ENCODE results near the gene ARPC1B. TPM values are rescaled to one million over a fixed set of nuclear protein-coding genes. Genes with fewer than 3 reads are reported as not detected.

Gene ARPC1B
- total and polyA plus RNA-seq, 2 of the 8 experiments (the other 6 are each of a cell fraction or from before 2014, with no cell fraction given), result 64.5 to 115 TPM

DNA sequence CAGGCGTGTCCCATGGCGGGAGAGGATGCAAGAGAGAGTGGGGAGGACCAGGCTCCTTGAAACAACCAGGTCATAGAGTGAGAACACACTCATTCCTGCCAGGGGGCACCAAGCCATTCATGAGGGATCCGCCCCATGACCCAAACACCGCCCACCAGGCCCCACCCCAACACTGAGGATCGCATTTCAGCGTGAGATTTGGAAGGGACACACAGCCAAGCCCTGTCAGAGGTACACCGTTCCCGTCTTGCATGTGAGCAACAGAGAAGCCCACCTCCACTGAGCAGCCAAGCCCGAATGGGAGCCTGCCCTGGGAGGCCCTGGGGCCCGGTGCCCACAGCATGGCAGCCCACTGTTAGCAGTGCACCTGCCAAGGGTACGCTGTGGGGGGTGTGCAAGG, 7.9 kb upstream of the ARPC1B start:
- Histone ChIP-seq H3K79me2 (ENCODE audit: control insufficient read depth in 1 of 2, insufficient read depth in 2 of 2, low read length in 2 of 2) (no peaks in the 10 kb centered on the region), H3K56ac (replicated peaks; ENCODE audit: insufficient read length, low read depth, low read length) (no peak overlapping the region), H3K4me3 (ENCODE audit: extremely low read depth in 1 of 4, insufficient read depth in 2 of 4, low read depth in 3 of 4, low read length in 4 of 4) (no peak overlapping the region), H4K20me1 (replicated peaks in 1 of 2; ENCODE audit: control insufficient read depth in 1 of 2, insufficient read depth in 2 of 2, low read length in 2 of 2) (peaks cover 0 to 2% of the 10 kb centered on the region in 2 experiments), H3K23me2 (ENCODE audit: low read depth, low read length) (no peaks in the 10 kb centered on the region), H4K8ac (ENCODE audit: extremely low read depth, insufficient read depth, low read length) (no peak overlapping the region), H2BK12ac (ENCODE audit: low read depth, low read length) (no peak overlapping the region), H3K9me3 (ENCODE audit: insufficient read depth in 2 of 2, low read depth in 1 of 2, low read length in 1 of 2) (no peaks in the 10 kb centered on the region), H3K4ac (replicated peaks; ENCODE audit: insufficient read length, low read depth, low read length) (no peak overlapping the region), H3K9ac (replicated peaks in 1 of 4; ENCODE audit: extremely low read depth in 1 of 4, low read depth in 3 of 4, low read length in 3 of 4) (no peak overlapping the region), H3K23ac (ENCODE audit: insufficient read length) (no peak overlapping the region), H3K79me1 (ENCODE audit: low read depth, low read length) (no peaks in the 10 kb centered on the region), H3K27ac (ENCODE audit: low read depth, low read length) (no peak overlapping the region), H4K91ac (replicated peaks; ENCODE audit: insufficient read length, low read length) (no peak overlapping the region), H2AFZ (ENCODE audit: low read length) (no peak overlapping the region), H3K4me1 (replicated peaks in 1 of 4; ENCODE audit: control insufficient read depth in 3 of 4, insufficient read depth in 4 of 4, low read length in 3 of 4) (peaks cover 0 to 9% (median 4%) of the 10 kb centered on the region in 4 experiments; a peak in 5 of 7 replicates), H2BK20ac (ENCODE audit: low read length) (no peak overlapping the region), H3K14ac (ENCODE audit: insufficient read length) (no peak overlapping the region), H2BK5ac (ENCODE audit: low read depth, low read length) (no peak overlapping the region), H4K5ac (ENCODE audit: insufficient read length, low read depth, low read length) (no peak overlapping the region), H3K27me3 (replicated peaks in 1 of 4; ENCODE audit: control insufficient read depth in 3 of 4, extremely low read depth in 1 of 4, insufficient read depth in 3 of 4, low read length in 3 of 4) (no peaks in the 10 kb centered on the region), H3K36me3 (ENCODE audit: control insufficient read depth in 2 of 4, insufficient read depth in 4 of 4, low read length in 3 of 4) (peaks cover 2 to 20% (median 7%) of the 10 kb centered on the region in 4 experiments; a peak in 6 of 8 replicates), H2AK5ac (ENCODE audit: low read depth, low read length) (no peak overlapping the region), H2BK120ac (replicated peaks; ENCODE audit: low read depth, low read length) (no peak overlapping the region), H3K18ac (ENCODE audit: extremely low read depth, low read length) (no peak overlapping the region), H2BK15ac (ENCODE audit: low read length) (no peak overlapping the region), H3K4me2 (ENCODE audit: insufficient read depth in 1 of 2, low read depth in 2 of 2, low read length in 2 of 2) (0 out of 4 replicates have a peak overlapping the region, but pooled peaks of 1 of the 2 experiments have one; percentile 11)
- ChIA-PET CTCF (ENCODE audit: partially characterized antibody) (interaction anchor here (0.9 to 5.7 kb wide), 4 partner anchors 14 to 25 kb away, joined by 4 to 40 read pairs (median 4); no protein-coding TSS in a partner anchor), POLR2A (ENCODE audit: partially characterized antibody) (interaction anchor here (0.8 to 4.1 kb wide), 2 partner anchors 13 to 41 kb away, joined by 4 to 18 read pairs; partner anchors contain the start of genes BUD31 and PDAP1)
- WGBS, 2 experiments (ENCODE audit: extremely low coverage in 1 of 2, insufficient coverage in 1 of 2, insufficient read length in 1 of 2, insufficient replicate concordance in 2 of 2, low coverage in 1 of 2, low lambda C conversion rate in 2 of 2, missing lambda C conversion rate in 1 of 2), result 81% methylated on average over 11 of the region's 11 CpGs; no CpG with 5 or more reads in 1 of the 2 experiments
- DNase-seq (ENCODE audit: low read depth in 1 of 2, low spot score in 2 of 2), result no peak
- no peak for FAIRE-seq
- TF ChIP-seq BCL11A (IDR thresholded peaks at IDR 0.05; ENCODE audit: low read depth in 2 of 2, low read length in 2 of 2), result no peak

Data from H1 (cell line).